NCI-H1105 treated with DMSO at 0.1 percent for 48 hours (cell line): ENCODE data around the gene TRIM47.
"Not testable (repeated sequence)": the region's sequence is repeated elsewhere in the genome, so short reads cannot be mapped to it uniquely, and the experiment has no call there.

ENCODE experiments used
- DNase-seq: peaks from one replicate; lab custom pipeline; 2025; lab: John Stamatoyannopoulos, UW

TRIM47 gene

DNA sequence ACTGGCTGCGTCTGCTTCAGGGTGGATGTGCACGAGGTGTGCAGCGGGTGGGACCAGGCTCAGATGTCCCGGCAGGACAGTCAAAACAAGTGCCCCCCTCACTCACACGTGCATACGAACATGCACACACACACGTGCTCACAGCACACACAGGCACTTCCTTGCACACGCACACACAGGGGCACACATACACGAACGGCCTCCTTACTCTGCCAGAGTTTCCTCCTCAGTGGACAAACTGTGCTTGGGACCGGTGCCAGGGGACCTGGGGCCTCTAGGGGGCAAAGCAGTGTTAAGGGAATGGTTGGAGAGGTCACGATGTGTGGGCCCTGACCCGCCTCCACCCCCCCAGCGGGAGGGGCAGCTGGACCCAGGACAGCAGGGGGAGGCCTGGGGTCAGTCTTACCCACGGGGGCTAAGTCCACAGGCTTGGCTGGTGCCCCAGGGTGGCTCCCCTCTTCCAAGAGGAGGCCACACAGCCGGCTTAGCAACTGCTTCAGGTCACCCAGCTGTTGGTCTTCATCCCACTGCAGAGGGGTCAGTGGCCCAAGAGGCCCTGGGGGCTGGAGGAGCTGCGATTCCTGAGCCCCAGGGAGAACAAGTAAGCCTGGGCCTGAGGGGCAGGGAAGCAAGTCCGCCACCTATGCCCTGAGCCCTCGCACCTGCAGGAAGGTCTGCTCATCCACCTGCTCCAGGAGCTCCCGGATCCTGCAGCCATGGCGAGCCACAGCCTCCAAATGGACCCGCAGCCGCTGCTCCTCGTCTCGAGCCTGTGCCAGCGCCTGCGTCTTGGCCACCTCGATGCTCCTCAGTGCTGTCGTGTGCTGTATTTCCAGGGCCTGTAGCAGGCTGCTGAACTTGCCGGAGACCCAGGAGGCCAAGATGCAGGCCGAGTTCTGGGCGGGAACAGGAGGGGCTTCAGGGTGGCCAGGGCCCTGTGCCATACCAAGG is 13.5 kb upstream of the TRIM47 start:
- DNase-seq, result no peak

DNA sequence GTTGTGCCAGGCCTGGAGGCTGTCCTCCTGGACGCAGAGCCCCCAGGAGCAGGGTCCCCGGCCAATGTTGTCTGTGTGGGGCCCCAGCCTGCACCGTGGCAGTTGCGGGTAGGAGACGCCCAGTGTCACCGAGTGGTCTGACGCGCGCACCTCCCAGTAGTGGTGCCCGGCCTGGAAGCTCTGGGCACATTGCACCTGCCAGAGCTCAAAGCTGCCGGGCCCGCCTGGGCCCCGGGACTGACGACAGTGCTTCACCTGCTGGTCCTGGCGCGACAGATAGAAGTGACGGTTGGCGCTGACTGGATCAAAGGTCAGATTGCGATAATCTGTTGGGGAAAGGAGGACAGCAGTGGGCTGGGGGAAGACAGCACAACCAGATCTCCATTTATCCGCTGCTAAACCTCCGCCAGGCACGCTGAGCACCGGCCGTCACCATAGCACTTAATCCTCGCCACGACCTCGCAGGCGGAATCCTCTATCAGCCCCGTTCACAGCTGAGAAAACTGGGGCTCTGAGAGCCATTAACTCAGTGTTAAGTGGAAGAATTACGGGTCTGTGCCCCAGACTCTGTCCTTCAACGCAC is 12.7 kb upstream of the TRIM47 start:
- no peak for DNase-seq

DNA sequence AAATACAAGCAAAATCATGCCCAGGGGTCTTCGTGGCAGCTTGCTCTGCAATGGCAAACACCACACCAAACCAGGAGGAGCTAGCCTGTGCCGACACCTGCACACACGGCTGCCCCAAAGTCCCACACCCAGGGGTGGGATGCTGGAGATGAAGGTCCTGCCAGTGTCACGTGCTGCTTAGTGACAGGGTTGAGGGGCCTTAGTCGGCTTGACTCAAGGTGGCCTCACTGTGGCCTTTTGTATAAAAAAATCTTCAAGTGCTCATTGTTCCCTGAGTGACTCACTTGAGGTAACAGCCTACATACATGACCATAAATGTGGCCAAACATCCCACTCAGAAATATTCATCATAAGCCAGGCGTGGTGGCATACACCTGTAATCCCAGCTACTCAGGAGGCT is 11.1 kb upstream of the TRIM47 start:
- DNase-seq, result no peak

DNA sequence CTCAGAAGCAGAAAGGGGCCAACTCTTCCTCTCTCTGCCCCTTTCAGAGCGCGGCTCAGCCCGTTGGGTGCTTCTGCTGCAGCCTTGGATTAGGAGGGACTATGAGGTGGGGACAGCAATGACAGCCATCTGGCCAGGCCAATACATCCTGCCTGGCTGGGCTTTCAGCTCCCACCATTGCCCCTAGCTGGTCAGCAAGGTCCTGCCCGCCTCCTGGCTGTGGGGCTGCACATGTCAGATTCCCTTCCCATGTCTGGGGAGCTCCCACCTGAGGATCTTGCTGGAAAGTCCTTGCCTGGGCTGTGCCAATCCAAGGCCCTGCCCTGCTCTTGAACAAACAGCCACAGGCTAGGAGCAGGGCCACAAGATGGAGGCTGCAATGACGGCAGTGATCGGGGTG is 10.1 kb upstream of the TRIM47 start:
- no peak for DNase-seq

DNA sequence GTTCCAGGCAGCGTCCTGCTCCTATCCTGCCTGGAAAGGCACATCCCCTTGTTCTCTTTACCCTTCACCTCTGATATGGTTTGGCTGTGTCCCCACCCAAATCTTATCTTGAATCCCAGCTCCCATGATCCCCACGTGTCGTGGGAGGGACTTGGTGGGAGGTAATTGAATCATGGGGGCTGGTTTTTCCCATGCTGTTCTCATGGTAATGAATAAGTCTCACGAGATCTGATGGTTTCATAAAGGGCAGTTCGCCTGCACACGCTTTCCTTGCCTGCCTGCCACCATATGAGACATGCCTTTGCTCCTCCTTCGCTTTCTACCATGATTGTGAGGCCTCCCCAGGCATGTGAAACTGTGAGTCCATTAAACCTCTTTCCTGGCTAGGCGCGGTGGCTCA is 7.5 kb upstream of the TRIM47 start:
- DNase-seq, result not testable (repeated sequence)

DNA sequence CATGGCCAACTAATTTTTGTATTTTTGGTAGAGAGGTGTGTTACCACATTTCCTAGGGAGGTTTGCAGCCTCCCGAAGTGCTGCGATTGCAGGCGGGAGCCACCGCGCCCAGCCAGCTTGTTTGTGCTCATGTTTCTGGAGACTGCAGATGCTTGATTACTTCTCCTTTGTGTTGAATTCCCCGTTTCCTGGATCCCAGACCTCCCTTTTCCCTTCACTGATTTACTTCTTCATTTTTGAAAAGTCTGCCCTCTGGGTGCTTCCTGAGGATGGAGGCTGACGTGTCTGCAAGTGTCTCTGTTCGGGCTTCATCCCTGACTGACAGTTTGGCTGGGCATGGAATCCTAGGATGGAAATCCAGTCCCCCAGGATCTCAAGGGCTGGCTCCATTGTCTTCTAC is 7.0 kb upstream of the TRIM47 start:
- no peak for DNase-seq

DNA sequence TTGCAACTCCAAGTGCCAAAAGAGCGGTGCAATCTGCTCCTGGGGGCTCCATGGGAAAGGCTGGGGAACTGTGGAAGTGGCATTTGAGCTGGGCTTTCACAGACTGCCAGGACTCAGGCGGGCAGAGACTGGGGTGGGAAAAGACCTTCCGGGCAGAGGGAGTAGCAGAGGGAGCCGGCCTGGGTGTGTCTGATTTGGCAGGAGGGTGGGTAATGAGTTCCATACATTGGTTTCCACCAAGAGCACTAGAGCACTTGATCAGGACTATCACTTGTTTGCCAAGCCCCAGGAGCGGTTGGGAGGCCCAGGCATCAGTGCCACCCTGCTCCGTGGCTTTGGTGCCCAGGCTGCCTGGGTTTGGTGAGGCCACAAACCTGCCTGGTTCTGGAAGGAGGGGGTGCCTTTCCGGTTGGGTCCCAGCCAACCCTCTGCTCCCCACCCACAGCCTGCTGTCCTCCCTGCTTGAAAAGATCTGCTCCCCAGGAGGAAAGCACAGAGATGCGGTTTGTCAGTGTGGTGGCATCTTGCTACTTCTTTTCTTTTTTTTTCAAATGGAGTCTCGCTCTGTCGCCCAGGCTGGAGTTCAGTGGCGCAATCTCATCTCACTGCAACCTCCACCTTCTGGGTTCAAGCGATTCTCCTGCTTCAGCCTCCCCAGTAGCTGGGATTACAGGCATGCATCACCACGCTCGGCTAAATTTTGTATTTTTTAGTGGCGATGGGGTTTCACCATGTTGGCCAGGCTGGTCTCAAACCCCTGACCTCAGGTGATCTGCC is 3.5 kb upstream of the TRIM47 start:
- no peak for DNase-seq

DNA sequence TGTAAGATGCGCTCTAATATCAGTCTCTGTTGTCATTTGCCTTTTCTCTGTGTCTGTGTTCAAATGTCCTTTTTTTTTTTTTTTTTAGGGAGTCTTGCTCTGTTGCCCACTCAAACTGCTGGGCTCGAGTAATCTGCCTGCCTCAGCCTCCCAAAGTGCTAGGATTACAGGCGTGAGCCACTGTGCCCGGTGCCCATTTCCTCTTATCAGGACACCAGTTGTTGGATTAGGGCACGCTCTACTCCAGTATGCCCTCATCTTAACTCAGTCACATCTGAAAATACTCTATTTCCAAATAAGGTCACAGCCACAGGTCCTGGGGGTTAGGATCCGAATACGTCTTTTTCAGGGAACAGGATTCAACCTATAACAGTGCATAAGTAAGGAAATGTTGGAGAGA is 1.9 kb upstream of the TRIM47 start:
- no peak for DNase-seq

DNA sequence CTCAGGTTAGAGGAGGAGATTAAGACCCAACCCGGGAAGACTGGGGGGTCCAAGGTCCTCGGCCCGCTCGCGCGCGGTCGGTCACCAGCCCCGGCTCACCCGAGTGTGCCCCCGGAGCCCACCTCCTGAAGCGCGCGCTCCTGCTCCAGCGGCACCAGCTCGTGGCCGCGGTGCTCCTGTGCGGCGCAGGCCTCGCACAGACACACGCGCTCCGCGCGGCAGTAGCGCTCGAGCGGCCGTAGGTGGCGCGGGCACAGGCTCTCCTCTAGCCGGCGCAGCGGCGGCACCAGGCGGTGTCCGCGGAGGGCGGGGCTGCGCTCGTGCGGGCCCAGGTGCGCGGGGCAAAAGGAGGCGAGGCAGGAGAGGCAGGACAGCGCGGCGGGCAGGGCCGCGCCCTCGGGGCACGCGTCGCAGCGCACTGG is 618 bp downstream of the TRIM47 start:
- DNase-seq, result peak; percentile 52

DNA sequence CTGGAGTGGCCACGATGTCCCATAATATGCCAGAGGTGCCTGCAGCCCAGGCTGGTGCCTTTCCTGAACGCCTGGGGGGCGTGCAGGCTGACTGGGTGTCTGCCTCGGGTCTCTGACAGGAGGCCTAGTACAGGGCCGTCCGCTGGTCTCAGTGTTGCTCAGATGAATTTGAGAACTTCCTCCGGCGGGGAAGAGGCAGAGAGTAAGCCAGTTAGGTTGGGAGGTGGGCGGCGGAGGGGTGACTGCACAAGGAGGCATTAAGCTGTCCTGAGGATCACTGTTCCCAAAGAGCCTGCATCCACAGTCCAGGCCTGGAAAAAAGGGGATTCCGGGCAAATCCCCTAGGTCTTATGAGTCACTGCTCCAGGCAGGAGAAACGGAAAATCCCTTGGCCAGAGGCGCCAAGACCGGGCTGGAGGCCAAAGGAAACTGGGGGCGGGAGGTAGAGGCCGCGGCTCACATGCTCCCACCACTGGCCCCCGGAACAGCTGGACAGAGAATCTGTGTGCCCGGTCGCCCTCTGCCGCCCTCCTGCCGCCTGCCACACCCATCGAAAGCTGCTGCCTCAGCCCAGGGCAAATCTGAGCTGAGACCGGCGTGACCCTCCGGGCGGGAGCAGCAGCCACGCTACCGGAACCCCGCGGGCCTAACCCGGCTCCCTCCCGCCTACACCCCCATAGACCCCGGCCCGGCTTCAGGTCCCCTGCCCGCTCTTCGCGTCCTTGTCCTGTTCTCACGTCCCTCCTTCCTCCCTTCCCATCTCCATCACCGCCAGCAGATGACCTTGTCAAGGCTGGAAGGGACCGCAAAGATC is 1.2 kb downstream of the TRIM47 start:
- no peak for DNase-seq

DNA sequence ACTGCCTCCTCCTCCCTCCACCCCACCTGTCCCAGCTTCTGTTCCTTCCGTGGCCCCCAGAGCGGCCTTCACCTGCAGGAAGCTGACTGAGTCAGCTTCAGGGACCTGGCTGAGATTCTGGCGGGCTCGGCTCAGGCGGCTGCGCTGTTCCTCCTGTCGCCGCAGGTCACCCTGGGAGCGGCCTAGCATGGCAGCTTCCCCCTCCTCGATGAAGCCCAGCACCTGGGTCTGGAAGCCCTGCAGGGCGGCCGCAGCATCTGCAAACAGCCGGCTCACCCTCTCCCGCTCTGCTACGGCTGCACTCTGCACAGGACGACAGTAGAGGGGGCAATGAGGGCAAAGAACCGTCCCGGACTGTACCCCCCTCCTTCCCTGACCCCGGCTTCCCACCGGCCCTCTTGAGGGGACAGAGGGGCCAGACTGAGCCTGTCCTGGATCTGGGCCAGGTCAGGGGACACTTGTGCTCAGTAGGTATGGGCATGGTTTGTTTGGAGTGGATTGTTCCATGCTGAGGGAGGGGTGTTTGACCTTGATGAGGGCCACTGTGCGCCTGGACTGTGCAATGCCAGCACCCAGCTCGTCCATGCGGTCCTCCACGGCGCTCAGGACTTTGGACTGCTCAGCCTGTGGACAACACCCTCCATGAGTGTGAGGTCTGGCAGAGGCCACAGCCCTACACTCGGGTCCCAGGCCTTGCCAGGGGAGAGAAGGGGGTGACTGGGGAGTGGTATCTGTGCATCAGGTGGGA is 2.0 kb downstream of the TRIM47 start:
- no peak for DNase-seq

DNA sequence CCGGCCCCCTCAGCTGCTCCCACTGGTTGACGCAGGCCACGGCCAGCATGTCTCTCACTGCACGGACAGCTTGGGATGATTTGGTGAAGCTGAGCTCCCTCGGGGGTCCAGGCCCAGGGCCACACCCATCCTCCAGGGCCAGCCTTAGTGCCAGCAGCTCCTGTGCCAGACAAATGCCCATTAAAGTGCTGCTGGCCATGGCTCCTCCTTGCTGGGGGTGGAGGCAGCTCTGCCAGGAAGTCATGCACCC is 2.5 kb downstream of the TRIM47 start:
- no peak for DNase-seq

DNA sequence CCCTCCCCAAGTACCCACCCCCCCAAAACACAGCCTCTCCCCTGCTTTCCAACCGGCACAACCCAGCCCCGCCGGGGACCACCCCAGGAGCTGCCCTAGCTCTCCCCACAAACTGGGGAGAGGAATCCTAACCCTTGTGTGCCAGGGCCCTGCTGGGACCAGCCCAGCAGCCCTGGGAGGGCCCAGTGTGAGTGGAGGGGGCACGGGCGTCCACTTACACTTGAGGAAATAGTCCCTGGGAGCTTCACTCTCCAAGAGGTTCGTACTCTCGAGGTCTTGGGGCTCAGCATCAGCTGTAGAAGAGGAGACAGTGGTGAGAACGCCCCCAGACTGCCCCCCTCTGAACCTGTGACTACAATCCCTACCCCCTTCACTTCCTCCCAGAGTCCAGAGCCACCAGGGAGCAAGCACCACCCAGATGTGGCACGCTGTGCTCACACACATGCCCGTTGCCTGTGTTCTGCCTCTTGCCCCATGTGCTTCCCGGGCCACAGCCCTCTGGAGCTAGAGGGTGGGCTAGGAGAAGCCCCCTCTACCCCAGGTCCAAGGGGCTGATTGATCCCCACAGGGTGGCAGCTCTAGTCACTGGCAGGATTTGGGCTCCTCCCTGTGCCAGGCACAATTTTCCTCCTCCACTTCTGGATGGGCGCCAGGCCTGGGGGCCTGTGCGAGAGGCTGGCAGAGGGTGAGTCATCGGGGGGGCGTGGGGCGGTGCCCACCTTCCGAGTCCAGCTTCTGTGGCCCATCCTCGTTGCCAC is 3.0 kb downstream of the TRIM47 start:
- DNase-seq, result no peak

DNA sequence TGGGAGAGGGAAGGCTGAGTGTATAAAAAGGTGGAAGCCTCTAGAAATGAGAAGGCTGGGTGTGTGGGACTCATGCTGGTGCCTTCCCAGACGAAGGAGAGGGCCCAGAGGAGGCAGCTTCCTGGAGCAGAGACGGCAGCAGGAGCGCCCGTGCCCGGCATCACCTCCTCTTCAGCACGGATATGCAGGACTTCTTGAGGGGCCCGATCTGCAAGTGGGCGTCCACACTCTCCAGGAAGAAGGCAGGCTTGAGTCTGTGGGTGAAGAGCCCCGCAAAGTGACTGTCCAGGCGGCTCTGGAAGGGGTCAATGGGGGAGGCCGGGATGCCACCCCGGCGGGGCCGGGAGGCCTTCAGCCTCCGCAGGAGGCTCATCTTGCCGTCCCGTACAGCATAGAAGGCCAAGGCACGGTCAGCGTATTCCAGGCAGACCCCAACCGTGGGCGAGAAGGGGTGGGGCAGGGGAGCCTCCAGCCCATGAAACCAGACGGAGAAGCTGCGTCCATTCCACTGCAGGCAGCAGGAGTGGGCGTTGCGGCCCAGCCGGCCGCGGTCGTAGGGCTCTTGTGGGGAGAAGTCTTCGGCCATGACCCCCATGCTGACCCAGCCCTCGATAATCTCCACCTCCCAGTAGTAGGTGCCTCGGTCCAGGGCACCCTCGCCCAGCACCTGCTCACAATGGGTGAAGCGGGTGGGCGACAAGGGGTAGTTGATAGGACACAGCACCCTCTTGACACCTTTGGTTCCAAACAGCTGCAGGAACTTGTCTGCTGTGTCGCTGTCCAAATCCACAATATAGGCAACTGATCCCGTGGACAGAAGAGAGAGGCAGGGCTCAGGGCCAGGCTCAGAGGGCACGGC is 3.8 kb downstream of the TRIM47 start:
- no peak for DNase-seq

DNA sequence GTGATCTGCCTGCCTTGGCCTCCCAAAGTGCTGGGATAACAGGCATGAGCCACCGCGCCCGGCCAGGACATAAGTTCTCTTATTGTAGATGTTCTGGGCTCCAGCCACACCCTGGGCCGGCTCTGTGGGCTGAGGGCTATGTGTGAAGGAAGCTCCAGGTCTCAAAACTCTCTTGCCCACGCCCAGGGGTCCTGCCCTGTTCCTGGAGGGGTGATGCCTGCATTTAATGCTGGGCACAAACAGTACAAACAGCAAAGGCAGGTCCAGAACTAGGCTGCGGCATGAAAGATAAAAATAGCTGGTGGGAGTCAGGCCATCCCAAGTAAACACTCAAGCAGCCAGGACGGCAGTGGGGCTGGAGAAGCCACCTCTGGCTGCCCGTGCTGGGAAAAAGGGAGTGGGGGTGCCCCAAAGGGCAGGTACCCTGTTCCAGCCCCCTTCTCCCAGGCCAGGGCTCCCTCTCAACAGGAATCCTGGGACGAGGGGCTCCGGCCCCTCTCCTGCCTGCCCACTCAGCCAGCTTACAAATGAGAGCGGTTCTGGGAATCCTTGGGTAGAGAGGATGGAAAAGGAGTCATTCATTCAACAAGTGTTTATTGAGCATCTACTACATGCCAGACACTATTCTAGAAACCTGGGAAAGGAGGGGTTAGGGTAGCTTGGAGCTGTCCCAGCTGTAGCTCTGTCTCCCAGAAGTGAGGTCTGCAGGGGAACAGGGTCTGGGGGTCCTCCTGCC is 4.6 kb downstream of the TRIM47 start:
- DNase-seq, result no peak

DNA sequence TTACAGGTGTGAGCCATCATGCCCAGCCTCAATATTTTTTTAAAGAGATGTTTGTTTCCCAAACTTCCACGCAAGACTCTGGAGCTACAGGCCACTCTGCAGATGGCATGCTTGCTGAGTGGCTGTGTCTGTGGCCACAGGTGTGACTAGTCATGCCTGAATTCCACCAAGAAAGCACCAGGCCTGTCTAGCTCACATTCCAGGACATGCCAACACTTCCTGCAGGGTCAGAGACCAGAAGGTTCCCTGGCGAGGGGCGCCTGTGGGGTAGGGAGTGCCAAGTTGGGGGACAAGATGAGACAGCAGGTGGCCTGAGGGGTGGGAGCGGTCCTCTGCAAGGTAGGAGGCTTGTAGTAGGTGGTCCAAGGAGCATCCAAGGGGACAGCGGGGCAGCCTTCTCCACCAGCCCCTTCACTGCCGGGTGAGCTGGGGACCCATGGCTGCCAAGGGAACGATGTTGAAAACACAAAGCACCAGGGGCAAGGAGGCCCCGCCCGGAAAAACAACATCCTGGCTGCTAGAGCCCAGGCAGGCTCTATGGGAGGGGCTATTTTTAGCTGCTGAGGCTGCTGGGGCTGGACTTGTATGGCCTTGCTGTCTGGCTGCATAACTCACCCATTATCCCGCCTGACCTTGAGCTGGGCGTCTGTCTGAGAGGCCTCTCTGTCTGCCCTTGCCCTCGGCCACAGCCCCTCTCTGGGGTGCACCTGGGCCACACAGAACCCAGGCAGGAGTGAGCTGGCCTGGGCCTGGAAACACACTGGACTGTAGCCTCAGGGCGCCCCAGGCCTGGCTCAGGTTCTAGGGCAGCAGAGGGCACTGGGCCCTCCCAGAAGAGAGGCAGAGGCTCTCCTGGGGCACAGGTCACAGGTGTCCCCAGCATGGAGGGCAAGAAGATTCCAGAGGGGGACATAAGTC is 5.7 kb downstream of the TRIM47 start:
- DNase-seq, result no peak

DNA sequence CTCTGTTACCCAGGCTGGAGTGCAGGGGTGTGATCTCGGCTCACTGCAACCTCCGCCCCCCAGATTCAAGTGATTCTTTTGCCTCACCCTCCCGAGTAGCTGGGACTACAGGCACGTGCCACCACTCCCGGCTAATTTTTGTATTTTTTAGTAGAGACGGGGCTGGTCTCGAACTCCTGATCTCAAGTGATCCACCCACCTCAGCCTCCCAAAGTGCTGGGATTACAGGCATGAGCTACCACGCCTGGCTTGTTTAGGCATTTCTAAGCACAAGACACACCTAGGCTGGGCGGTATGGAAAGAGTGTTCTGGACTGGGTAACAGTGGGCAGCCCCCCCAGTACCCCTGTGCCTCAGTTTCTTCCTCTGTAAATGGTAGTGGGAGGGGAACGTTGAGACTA is 8.2 kb downstream of the TRIM47 start:
- not testable (repeated sequence) for DNase-seq
